ENCODE measurements around the gene DDX23. TPM values are rescaled to one million over a fixed set of nuclear protein-coding genes. Genes with fewer than 3 reads are reported as not detected.

Gene DDX23
- total RNA-seq, 1 experiment from 2014 or later, result 98.1 TPM

GRCh38 chr12:48827026-48827425 is 24.9 kb downstream of the DDX23 start:
- Histone ChIP-seq H2AK5ac (ENCODE audit: insufficient read length, low read length) (no peak overlapping the region), H3K79me2 (ENCODE audit: insufficient read depth, low read length) (no peaks in the 10 kb centered on the region), H3K4me2 (ENCODE audit: insufficient read depth, insufficient read length, low read length) (no peak overlapping the region), H3K9me3 (ENCODE audit: control insufficient read depth, low read depth, low read length) (no peaks in the 10 kb centered on the region), H3K27me3 (ENCODE audit: insufficient read depth, low read length) (no peaks in the 10 kb centered on the region; the same call in 1 of the 2 replicates), H3K23me2 (ENCODE audit: insufficient read length, low read depth, low read length, poor library complexity, severe bottlenecking) (no peaks in the 10 kb centered on the region), H3T11ph (ENCODE audit: low read length) (no peak overlapping the region), H4K8ac (replicated peaks; ENCODE audit: insufficient read length, low read depth, low read length) (no peak overlapping the region), H3K4me1 (ENCODE audit: insufficient read depth, low read length) (no peaks in the 10 kb centered on the region), H2BK20ac (ENCODE audit: low read depth, low read length, poor library complexity, severe bottlenecking) (no peak overlapping the region), H3K14ac (ENCODE audit: insufficient read depth, low read length) (no peak overlapping the region), H4K91ac (ENCODE audit: insufficient read length, low read depth, low read length) (no peak overlapping the region), H4K5ac (ENCODE audit: insufficient read length, low read depth, low read length) (no peak overlapping the region), H2BK12ac (ENCODE audit: insufficient read length, low read depth, low read length) (no peak overlapping the region), H2AFZ (ENCODE audit: low read length) (no peak overlapping the region), H3K4ac (ENCODE audit: low read depth, low read length) (no peak overlapping the region), H2BK5ac (ENCODE audit: insufficient read length, low read length) (no peak overlapping the region), H3K27ac (ENCODE audit: insufficient read length, low read depth, low read length) (no peak overlapping the region), H3K18ac (ENCODE audit: insufficient read length, low read depth, low read length) (no peak overlapping the region), H4K20me1 (ENCODE audit: control insufficient read depth, insufficient read depth, insufficient read length) (no peaks in the 10 kb centered on the region), H3K23ac (ENCODE audit: insufficient read length, low read depth, low read length) (no peak overlapping the region), H3K9ac (ENCODE audit: extremely low read depth, insufficient read length, low read length) (no peak overlapping the region), H2BK15ac (ENCODE audit: low read depth, low read length) (no peak overlapping the region), H3K56ac (ENCODE audit: insufficient read length, low read depth, low read length) (no peak overlapping the region), H2BK120ac (ENCODE audit: low read depth, low read length, poor library complexity, severe bottlenecking) (no peak overlapping the region), H3K79me1 (ENCODE audit: insufficient read depth, low read depth, low read length, poor library complexity, severe bottlenecking) (no peaks in the 10 kb centered on the region)
- DNase-seq, result no peak
- Mint-ChIP-seq H3K4me3 (no peak overlapping the region), H3K9me3 (no peaks in the 10 kb centered on the region), H3K27me3 (ENCODE audit: low read depth) (peaks cover under 1% of the 10 kb centered on the region; the same call in 1 of the 2 replicates), H3K36me3 (ENCODE audit: insufficient read depth in 1 of 3, low read depth in 3 of 3) (peaks cover 24 to 83% (median 59%) of the 10 kb centered on the region in 3 experiments; a peak in 6 of 7 replicates), H3K4me1 (peaks cover 12 to 22% of the 10 kb centered on the region in 2 experiments), H3K27ac (no peak overlapping the region; a peak in 1 of 7 replicates)
- TF ChIP-seq, protein P1, sequence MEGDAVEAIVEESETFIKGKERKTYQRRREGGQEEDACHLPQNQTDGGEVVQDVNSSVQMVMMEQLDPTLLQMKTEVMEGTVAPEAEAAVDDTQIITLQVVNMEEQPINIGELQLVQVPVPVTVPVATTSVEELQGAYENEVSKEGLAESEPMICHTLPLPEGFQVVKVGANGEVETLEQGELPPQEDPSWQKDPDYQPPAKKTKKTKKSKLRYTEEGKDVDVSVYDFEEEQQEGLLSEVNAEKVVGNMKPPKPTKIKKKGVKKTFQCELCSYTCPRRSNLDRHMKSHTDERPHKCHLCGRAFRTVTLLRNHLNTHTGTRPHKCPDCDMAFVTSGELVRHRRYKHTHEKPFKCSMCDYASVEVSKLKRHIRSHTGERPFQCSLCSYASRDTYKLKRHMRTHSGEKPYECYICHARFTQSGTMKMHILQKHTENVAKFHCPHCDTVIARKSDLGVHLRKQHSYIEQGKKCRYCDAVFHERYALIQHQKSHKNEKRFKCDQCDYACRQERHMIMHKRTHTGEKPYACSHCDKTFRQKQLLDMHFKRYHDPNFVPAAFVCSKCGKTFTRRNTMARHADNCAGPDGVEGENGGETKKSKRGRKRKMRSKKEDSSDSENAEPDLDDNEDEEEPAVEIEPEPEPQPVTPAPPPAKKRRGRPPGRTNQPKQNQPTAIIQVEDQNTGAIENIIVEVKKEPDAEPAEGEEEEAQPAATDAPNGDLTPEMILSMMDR (conservative IDR thresholded peaks at IDR 0.05), result no peak
- no CpG with 5 or more reads among the region's 8 CpGs for WGBS (ENCODE audit: extremely low coverage, insufficient read length, low lambda C conversion rate)

Data from H9 (cell line).